K562 (cell line): Measurements from ENCODE around the gene SFT2D2. TPM values are rescaled to one million over a fixed set of nuclear protein-coding genes. Genes with fewer than 3 reads are reported as not detected.

Source experiments
- ATAC-seq: fragments of 200-7000 bp; cut with Tn5 transposase; 3 replicates; pipeline ENCODE4 v1.9.1; 2020; ENCODE audit warnings: moderate library complexity
- BruUV-seq: library from RNA; stranded (reverse); fragments of 400-500 nt; replicated peaks from 2 replicates; lab custom pipeline; 2021; lab: Mats Ljungman, UMichigan
- CTCF ChIA-PET: fragments of 300-600 bp; formaldehyde crosslinking; extraction: SDS; loops from one replicate; lab custom pipeline; 2021; ENCODE audit warnings: low intra/inter-chr PET ratio; lab: Yijun Ruan, JAX
- POLR2A ChIA-PET: fragments of 300-600, 350-650 bp; sonication (Branson Sonifier 250); formaldehyde crosslinking; extraction: SDS; loops from one replicate; lab custom pipeline; 2021; ENCODE audit warnings: antibody characterized with exemption, inconsistent platforms; lab: Yijun Ruan, JAX
- DNase-seq, 4 experiments: peaks; one replicate each; pipeline versions ENCODE4 v3.0.0 to v3.0.0-alpha.2; 2011 to 2018; ENCODE audit warnings: low spot score in 3 of 4, mixed read lengths in 3 of 4; ENCODE audit errors: extremely low read depth in 1 of 4
- FAIRE-seq: peaks from 2 replicates; lab custom pipeline; 2011; peaks lifted over from hg19 to GRCh38; lab: Jason Lieb, UNC
- H2AFZ ChIP-seq: 2 replicates; pipeline ENCODE4 v1.6.0; 2011; ENCODE audit warnings: low read depth, low read length, control low read depth, inconsistent platforms
- H3K27ac ChIP-seq: fragments of 200-600 bp; 3 replicates; pipeline ENCODE4 v1.8.0; 2011; ENCODE audit warnings: low read depth, mild to moderate bottlenecking, control low read depth, inconsistent platforms, low read length, moderate library complexity, mixed read lengths; ENCODE audit errors: extremely low read depth
- H3K27me3 ChIP-seq, 2 experiments: fragments of 300-600 bp in 1 of 2; 2 replicates in 1 of 2; 3 replicates in 1 of 2; pipeline versions ENCODE4 v1.6.0 to v1.8.0; 2011; ENCODE audit warnings: inconsistent platforms in 2 of 2, low read length in 2 of 2, mild to moderate bottlenecking in 1 of 2, mixed read lengths in 1 of 2, moderate library complexity in 1 of 2; ENCODE audit not compliant: control insufficient read depth in 2 of 2, insufficient read depth in 2 of 2
- H3K36me3 ChIP-seq: fragments of 300-600 bp; 3 replicates; pipeline ENCODE4 v1.8.0; 2011; ENCODE audit warnings: mild to moderate bottlenecking, low read length, inconsistent platforms; ENCODE audit not compliant: control insufficient read depth, insufficient read depth
- H3K4me1 ChIP-seq, 2 experiments: fragments of 200-600 bp in 1 of 2; replicated peaks in 1 of 2; 2 replicates in 1 of 2; 3 replicates in 1 of 2; pipeline versions ENCODE4 v1.5.1 to v1.8.0; 2011; ENCODE audit warnings: inconsistent platforms in 2 of 2, low read length in 2 of 2, mild to moderate bottlenecking in 1 of 2, mixed read lengths in 1 of 2, moderate library complexity in 1 of 2; ENCODE audit not compliant: control insufficient read depth in 2 of 2, insufficient read depth in 2 of 2
- H3K4me2 ChIP-seq: 2 replicates; pipeline ENCODE4 v1.6.1; 2011; ENCODE audit warnings: low read length, control low read depth, inconsistent platforms, mixed read lengths; ENCODE audit not compliant: insufficient read depth
- H3K4me3 ChIP-seq: fragments of 200-600 bp; sonication (generic), shearing (Covaris generic); 2 replicates; pipeline ENCODE4 v1.5.1; 2016; ENCODE audit warnings: control low read depth, inconsistent platforms
- H3K79me2 ChIP-seq: fragments of 200-600 bp; 3 replicates; pipeline ENCODE4 v1.8.0; 2011; ENCODE audit warnings: low read length, inconsistent platforms; ENCODE audit not compliant: control insufficient read depth, insufficient read depth
- H3K9ac ChIP-seq, 2 experiments: 2 replicates each; pipeline versions ENCODE4 v1.6.0 to v1.6.1; 2011; ENCODE audit warnings: low read depth in 2 of 2, low read length in 2 of 2, control low read depth in 1 of 2, inconsistent platforms in 1 of 2, mild to moderate bottlenecking in 1 of 2, mixed read lengths in 1 of 2; ENCODE audit not compliant: insufficient read depth in 1 of 2
- H3K9me1 ChIP-seq: one replicate; pipeline ENCODE4 v1.6.0; 2011; ENCODE audit warnings: inconsistent platforms, mild to moderate bottlenecking, low read length, moderate library complexity; ENCODE audit not compliant: control insufficient read depth, insufficient read depth
- H3K9me3 ChIP-seq: replicated peaks from 2 replicates; pipeline ENCODE4 v1.5.1; 2011; ENCODE audit warnings: low read depth, low read length, inconsistent platforms; ENCODE audit not compliant: control insufficient read depth, insufficient read depth
- H4K20me1 ChIP-seq: replicated peaks from 2 replicates; pipeline ENCODE4 v1.6.1; 2011; ENCODE audit warnings: low read length, inconsistent platforms, mixed read lengths; ENCODE audit not compliant: control insufficient read depth, insufficient read depth
- E2F3 ChIP-seq: fragments of 250-450 bp; sonication (Bioruptor Pico); IDR thresholded peaks from 2 replicates; pipeline ENCODE4 v1.4.0; 2020; ENCODE audit warnings: mild to moderate bottlenecking
- ETS1 ChIP-seq: conservative IDR thresholded peaks from 2 replicates; pipeline ENCODE4 v1.6.1; 2011; ENCODE audit warnings: low read depth, mild to moderate bottlenecking, low read length; ENCODE audit not compliant: control insufficient read depth
- FOXP1 ChIP-seq: sonication (generic); formaldehyde crosslinking; IDR thresholded peaks from 2 replicates; pipeline ENCODE4 v1.8.0; 2022; ENCODE audit warnings: mild to moderate bottlenecking, missing genetic modification reagents
- GABPB1 ChIP-seq: sonication (generic); formaldehyde crosslinking; IDR thresholded peaks from 2 replicates; pipeline ENCODE4 v1.8.0; 2022; ENCODE audit warnings: mild to moderate bottlenecking, missing genetic modification reagents
- KDM1A ChIP-seq, 2 experiments: fragments of 450-650 bp; IDR thresholded peaks; 2 replicates each; pipeline ENCODE4 v1.6.1; 2016; ENCODE audit warnings: mild to moderate bottlenecking in 2 of 2
- PYGO2 ChIP-seq: fragments of 450-650 bp; IDR thresholded peaks from 2 replicates; pipeline ENCODE4 v1.6.1; 2016; ENCODE audit warnings: mild to moderate bottlenecking, missing genetic modification characterization, moderate library complexity, missing compliant biosample characterization
- SIN3B ChIP-seq: fragments of 450-650 bp; IDR thresholded peaks from 2 replicates; pipeline ENCODE4 v1.6.1; 2017; ENCODE audit warnings: low read depth, mild to moderate bottlenecking, moderate library complexity
- SRSF7 ChIP-seq: fragments of 200-400 bp; formaldehyde crosslinking; optimal IDR thresholded peaks from 2 replicates; pipeline ENCODE3; 2017; ENCODE audit warnings: mild to moderate bottlenecking, low read depth, low read length
- ZNF324 ChIP-seq: fragments of 250-450 bp; sonication (Bioruptor Pico); IDR thresholded peaks from 2 replicates; pipeline ENCODE4 v1.4.0; 2020; ENCODE audit warnings: mild to moderate bottlenecking
- WGBS: fragments of 100-300 bp; shearing (Covaris generic); methylation state at CpG from one replicate; pipeline ENCODE4 v1.1.6; 2016; ENCODE audit warnings: low coverage, mixed read lengths; ENCODE audit not compliant: insufficient coverage; ENCODE audit errors: missing lambda C conversion rate; 5-methylcytosine and 5-hydroxymethylcytosine counted together
- in situ Hi-C: fragments of 300-500 bp; cut with MboI; formaldehyde crosslinking; loops from 4 replicates; pipeline ENCODE4 v1.15.0; 2018; ENCODE audit warnings: inconsistent platforms, mixed read lengths
- intact Hi-C: fragments of 100-400 bp; cut with micrococcal nuclease; formaldehyde crosslinking; loops from 2 replicates; pipeline ENCODE4 v1.14.2; 2022
- polyA plus RNA-seq, 8 experiments: library from polyadenylated mRNA; depleted of rRNA in 4 of 8; stranded (reverse) in 5 of 8; unstranded in 3 of 8; fragments of >200 nt; fragmentation: Nextera tagmentation in 2 of 8; fragmentation: Illumina TruSeq in 1 of 8; extraction: Ambion mirVana in 2 of 8; extraction: Trizol in 1 of 8; gene quantifications; 2 replicates each; pipeline versions ENCODE4 v1.2.1 to v1.2.3, GENCODE V29; 2011 to 2014; ENCODE audit warnings: inconsistent platforms in 1 of 8, missing spikeins in 1 of 8
- total RNA-seq, 7 experiments: library from RNA; depleted of rRNA in 6 of 7; stranded (reverse); fragments of >200 nt in 6 of 7; fragmentation: Illumina TruSeq in 2 of 7; extraction: Trizol in 2 of 7; gene quantifications; 2 replicates each; pipeline versions ENCODE4 v1.2.1 to v1.2.3, GENCODE V29; 2011 to 2021; ENCODE audit warnings: low replicate concordance in 1 of 7
- TF ChIP-seq, protein P1 (sequence below): fragments of 150-350 bp; IDR thresholded peaks from 2 replicates; pipeline ENCODE4 v1.6.1; 2014; ENCODE audit warnings: low read depth, mild to moderate bottlenecking, low read length, borderline replicate concordance
- TF ChIP-seq, protein P2 (sequence below): fragments of 250-450 bp; sonication (Bioruptor Pico); IDR thresholded peaks from 2 replicates; pipeline ENCODE4 v1.8.0; 2021; ENCODE audit warnings: moderate library complexity, mild to moderate bottlenecking, inconsistent platforms

The SFT2D2 gene
- total and polyA plus RNA-seq, 9 of the 15 experiments (the other 6 are each of a cell fraction or from before 2014, with no cell fraction given): 3.4 to 50.1 (median 21.6) TPM

GRCh38 chr1:168264296-168264695 is 38.5 kb downstream of the SFT2D2 start (continued):
- TF ChIP-seq, protein P1, sequence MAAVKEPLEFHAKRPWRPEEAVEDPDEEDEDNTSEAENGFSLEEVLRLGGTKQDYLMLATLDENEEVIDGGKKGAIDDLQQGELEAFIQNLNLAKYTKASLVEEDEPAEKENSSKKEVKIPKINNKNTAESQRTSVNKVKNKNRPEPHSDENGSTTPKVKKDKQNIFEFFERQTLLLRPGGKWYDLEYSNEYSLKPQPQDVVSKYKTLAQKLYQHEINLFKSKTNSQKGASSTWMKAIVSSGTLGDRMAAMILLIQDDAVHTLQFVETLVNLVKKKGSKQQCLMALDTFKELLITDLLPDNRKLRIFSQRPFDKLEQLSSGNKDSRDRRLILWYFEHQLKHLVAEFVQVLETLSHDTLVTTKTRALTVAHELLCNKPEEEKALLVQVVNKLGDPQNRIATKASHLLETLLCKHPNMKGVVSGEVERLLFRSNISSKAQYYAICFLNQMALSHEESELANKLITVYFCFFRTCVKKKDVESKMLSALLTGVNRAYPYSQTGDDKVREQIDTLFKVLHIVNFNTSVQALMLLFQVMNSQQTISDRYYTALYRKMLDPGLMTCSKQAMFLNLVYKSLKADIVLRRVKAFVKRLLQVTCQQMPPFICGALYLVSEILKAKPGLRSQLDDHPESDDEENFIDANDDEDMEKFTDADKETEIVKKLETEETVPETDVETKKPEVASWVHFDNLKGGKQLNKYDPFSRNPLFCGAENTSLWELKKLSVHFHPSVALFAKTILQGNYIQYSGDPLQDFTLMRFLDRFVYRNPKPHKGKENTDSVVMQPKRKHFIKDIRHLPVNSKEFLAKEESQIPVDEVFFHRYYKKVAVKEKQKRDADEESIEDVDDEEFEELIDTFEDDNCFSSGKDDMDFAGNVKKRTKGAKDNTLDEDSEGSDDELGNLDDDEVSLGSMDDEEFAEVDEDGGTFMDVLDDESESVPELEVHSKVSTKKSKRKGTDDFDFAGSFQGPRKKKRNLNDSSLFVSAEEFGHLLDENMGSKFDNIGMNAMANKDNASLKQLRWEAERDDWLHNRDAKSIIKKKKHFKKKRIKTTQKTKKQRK: peak; percentile 66; the same call in 1 of the 2 replicates
- TF ChIP-seq SRSF7: no peak
- TF ChIP-seq, protein P2, sequence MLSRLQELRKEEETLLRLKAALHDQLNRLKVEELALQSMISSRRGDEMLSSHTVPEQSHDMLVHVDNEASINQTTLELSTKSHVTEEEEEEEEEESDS (CRISPR knock-in tag): no peak
- TF ChIP-seq, all 486 proteins: peak for 4

- Histone ChIP-seq H2AFZ (no peak overlapping the region), H3K9me3 (no peaks in the 10 kb centered on the region), H3K27me3 (no peaks in the 10 kb centered on the region), H3K27ac (no peak overlapping the region), H3K4me3 (no peak overlapping the region), H3K9me1 (no peaks in the 10 kb centered on the region), H3K4me2 (no peak overlapping the region), H3K9ac (no peak overlapping the region), H3K36me3 (no peaks in the 10 kb centered on the region; the same call in 2 of the 3 replicates), H4K20me1 (no peaks in the 10 kb centered on the region), H3K4me1 (no peaks in the 10 kb centered on the region; a peak in 1 of 5 replicates), H3K79me2 (no peaks in the 10 kb centered on the region)
- no TSS peak for BruUV-seq
- 68% methylated on average over 1 of the region's 1 CpG for WGBS
- DNase-seq (no peak), ATAC-seq (no peak), FAIRE-seq (no peak)
- TF ChIP-seq GABPB1 (no peak), ZNF324 (CRISPR knock-in tag) (no peak), SIN3B (no peak), FOXP1 (no peak), E2F3 (CRISPR knock-in tag) (no peak), ETS1 (no peak), KDM1A (IDR thresholded peaks at IDR 0.05) (no peak), PYGO2 (tag) (no peak)
- ChIA-PET POLR2A (interaction anchor here (0.7 kb wide), 1 partner anchor 31 kb away, joined by 3 read pairs; no protein-coding TSS in a partner anchor), CTCF (no interaction called here)
- intact Hi-C loops: no loop called here
- in situ Hi-C loops: no loop called here
Observed at GRCh38 chr1:168265596-168265995, 39.8 kb downstream of the SFT2D2 start.
